Activated T-cell treated with anti-CD3 and anti-CD28 coated beads, Interleukin-2, amount 50 U/mL, for 1 hour (primary cell): ENCODE measurements around the gene PLD3.
"Not testable (repeated sequence)": the region's sequence is repeated elsewhere in the genome, so short reads cannot be mapped to it uniquely, and the experiment has no call there.

Experiments used
- DNase-seq: peaks from one replicate; pipeline ENCODE4 v3.0.0-alpha.2; 2020

The PLD3 gene

GRCh38 chr19:40392123-40392522 is 43.6 kb downstream of the PLD3 start:
- no peak for DNase-seq

DNA sequence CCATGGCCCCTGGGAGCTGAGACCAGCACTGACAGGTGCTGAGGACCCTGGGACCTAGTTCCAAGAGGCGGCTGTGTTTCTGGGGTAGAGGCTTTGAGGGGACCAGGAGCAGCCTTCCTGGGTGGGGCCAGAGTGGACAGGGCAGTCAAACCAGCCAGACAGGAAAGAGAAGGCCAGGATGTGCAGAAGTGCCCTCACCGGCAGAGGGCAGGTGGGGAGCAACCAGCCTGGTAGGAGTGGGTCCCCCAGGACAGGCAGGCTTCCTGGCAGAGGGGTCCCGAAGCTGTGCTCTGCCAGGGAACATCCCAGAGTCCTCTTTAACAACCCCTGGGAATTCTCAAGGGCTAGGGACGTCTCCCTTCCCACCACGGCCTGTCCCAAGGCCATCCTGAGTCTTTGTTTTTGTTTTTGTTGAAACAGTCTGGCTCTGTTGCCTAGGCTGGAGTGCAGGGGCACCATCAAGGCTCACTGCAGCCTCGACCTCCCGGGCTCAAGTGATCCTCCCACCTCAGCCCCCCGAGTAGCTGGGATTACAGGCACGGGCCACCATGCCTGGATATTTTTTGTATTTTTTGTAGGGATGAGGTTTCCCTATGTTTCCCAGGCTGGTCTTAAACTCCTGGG is 44.5 kb downstream of the PLD3 start:
- DNase-seq = no peak

GRCh38 chr19:40393894-40394815 is 45.7 kb downstream of the PLD3 start:
- no peak for DNase-seq

- no peak for DNase-seq
Observed at GRCh38 chr19:40394816-40395210, 46.3 kb downstream of the PLD3 start.

GRCh38 chr19:40395956-40396355 is 47.5 kb downstream of the PLD3 start:
- DNase-seq = no peak

GRCh38 chr19:40396886-40397567 is 48.5 kb downstream of the PLD3 start:
- DNase-seq = no peak

- DNase-seq = no peak
Observed at GRCh38 chr19:40397568-40397906, 49.0 kb downstream of the PLD3 start.

DNA sequence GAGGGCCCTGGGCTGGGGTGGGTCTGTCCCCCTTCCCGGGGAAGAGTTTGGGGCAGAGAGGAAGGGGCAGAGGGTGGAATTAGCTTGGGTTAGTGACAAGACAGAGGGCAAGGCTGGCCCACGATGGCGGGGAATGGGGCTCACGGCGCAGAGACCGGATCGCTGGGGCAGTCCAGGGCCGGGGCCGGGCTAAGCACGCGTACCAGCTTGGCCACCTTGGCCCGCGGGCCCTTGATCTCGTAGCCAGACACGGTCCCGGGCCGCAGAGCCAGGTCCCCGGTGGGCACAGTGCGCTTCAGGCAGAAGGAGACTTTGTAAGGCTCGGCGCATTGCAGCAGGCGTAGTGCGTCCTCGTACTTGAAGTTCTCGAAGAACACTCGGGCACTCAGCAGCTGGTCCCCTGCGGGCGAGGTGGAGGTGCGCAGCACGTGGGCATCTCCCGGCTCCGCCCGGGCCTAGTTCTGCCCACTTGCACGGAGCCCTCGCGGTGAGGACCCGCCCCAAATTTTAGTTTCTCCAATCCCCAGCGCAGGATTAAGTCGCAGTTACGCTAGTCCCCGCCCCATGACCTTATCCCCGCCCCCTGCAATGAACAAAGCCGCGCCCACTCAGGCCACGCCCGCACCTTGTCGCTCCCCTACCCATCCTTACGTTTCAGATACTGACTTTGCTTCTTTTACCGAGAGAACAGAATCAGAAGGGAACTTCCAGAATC is 50.1 kb downstream of the PLD3 start:
- peak; percentile 60 for DNase-seq

- no peak for DNase-seq
Observed at GRCh38 chr19:40400559-40400958, 52.1 kb downstream of the PLD3 start.

DNA sequence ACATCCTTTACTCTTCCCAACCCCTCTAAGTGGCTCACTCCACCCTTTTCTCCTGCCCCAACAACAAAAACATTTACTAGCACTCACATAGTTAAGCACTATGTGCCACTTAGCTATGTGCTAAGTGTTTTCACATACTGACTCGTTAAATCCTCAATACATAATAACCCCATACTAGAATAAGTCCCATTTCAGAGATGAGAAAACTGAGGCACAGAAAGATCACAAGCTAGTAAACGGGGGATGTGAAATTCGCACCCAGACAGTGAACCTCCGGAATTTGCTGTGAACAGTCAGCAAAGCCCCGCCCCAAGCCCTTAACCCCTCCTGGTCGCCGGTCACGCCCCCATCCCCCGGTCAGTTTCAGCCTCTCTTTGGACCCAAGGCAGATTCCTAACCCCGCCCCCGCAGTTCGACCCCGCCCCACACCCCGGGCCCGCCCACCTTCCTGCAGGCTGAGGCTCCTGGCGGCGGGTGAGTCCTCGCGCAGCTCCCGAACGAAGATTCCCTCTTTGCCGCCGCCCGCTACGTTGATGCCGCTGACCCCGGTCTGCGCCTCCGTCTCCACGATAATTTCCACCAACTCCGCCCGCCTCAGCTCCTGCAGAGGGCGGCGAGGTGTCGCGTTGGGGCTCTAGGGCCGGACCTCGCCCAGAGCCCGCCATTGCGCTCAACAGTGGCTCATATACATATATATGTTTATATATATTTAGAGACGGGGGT is 54.9 kb downstream of the PLD3 start:
- peak; percentile 76 for DNase-seq

DNA sequence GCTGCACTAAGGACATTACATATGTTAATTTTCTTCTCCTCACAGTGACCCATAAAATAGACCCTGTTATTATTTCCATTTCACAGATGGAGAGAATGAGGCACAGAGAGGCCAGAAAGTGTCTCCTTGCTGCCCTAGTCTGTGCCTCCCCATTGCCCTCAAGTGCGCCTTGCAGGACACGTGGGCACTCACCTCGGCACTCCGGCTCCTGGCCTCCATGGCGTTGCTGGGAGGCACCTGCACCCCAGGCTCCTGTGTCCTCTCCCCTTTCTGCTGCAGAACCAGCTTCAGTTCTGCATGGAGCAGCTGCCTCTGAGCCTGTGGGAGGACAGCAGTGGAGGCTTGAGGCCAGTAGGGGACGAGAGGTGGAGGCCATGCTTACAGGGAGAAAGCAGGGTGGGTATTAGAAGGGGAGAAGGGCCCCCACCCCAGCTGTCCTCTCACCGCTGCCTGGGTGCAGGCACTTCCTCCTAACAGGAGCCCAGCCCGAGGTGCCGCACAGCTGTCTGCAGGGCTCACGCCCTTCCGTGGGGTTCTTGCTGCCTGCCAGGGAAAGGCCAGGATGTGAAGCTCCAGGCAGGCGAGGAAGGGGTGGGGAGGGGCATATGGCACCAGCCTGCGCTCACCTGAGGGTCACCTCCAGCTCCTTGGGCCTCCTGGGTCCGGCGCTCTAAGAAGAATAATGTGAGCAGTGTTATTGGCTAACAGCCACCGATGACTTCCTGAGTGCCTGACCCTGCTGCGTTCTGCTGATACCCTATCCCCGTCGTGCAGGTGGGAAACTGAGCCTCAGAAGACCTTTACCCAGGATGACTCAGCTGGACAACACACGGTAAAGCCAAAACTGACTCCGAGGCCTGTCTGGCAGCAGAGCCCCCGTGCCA is 59.5 kb downstream of the PLD3 start:
- DNase-seq = no peak

DNA sequence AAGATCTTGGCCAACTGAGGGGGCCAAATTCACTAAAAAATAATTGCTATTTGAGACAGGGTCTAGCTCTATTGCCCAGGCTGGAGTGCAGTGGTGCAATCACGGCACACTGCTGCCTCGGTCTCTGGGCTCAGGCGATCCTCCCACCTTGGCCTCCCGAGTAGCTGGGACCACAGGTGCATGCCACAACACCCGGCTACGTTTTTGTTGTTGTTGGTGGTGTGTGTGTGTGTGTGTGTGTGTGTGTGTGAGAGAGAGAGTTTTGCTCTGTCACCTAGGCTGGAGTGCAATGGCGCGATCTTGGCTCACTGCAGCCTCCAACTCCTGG is 60.1 kb downstream of the PLD3 start:
- not testable (repeated sequence) for DNase-seq

- DNase-seq = no peak
Observed at GRCh38 chr19:40410030-40410389, 61.5 kb downstream of the PLD3 start.

DNA sequence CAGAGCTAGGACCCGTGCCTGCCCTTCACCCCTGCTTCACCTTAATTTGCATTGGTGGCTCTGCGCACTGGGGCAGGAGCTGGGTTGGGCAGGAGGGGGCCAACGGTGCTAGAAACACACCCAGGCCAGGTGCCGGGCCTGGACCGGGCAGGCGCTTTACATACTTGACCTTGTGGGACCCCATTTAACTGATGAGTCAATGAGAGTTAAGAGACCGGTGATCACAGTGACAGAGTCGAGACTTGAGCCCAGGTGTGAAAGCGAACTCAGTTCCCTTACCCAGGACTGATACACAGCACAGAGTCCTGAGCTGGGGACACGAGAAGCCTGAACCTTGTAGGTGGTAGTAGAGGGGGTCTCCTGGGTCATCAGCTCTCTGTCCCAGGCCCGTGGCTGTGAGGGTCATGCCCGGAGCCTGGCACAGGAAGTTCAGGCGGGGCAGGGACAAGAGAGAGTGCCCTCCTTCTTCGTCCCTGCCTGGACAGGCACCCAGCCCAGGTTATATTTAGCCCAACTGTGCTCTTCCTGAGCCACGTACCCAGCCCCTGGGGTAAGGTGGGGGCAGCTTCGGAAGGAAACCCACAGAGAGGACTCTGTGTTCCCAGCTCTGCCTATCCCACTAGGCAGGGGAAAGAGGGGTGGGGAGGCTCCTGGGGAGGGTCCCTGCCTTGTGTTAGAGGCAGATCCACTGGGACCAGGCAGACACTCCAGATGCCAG is 62.8 kb downstream of the PLD3 start:
- no peak for DNase-seq

DNA sequence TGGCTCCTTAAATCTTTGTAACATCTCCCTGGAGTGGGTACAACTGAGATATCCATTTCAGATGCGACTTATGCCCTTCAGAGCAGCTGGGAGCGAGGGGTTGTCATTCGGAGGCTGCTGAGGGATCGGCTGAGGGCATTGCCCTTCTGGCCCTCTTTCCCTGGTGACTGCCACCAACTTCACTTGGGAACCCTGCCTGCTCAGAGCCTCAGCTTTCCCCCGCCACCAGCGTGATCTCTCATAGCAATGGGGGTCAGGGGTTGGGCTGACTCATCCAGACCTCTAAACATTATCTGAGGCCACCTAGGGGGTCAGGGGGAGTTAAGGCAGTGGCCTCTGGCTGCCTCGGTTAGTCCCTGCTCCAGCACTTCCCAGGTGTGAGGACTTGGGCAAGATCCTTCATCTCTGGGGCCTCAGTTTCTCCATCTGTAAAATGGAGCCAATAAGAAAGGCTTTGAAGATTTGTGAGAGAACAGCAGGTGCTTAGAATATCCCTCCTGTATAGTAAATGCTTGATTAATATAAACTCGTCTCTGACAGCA is 63.5 kb downstream of the PLD3 start:
- no peak for DNase-seq

- DNase-seq = no peak
Observed at GRCh38 chr19:40412866-40413265, 64.4 kb downstream of the PLD3 start.

DNA sequence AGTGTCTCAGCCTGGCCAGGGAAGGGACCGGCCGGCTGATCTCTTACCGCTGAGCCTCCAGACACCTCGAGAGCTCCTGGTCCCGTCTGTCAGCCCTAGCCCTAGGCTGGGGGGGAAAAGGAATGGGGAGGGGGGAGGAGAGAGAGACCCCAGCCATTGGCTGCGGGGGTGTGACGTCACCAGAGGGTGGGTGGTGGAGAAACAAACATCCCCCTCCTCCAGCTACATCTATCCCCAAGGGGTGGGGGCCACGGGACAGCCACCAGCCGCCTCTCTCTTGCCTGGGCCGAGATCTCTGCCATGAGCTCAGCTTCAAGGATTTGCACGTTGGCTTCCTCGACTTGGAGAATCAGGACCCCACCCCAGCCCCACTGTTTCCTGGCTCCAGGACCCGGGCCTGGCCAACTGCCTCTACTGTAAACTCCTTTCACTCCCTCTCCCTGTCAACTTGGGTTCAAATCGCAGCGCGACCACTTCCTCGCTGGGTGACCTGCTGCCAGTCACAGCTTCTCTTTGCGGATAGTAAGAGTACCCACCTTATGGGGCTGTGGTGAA is 64.9 kb downstream of the PLD3 start, which contains the start of gene PRX:
PRX (minus strand) TSS at position 88 of the 555 bp plus-strand sequence. CDS start 5,446 bp downstream, outside the sequence.
- no peak for DNase-seq

DNA sequence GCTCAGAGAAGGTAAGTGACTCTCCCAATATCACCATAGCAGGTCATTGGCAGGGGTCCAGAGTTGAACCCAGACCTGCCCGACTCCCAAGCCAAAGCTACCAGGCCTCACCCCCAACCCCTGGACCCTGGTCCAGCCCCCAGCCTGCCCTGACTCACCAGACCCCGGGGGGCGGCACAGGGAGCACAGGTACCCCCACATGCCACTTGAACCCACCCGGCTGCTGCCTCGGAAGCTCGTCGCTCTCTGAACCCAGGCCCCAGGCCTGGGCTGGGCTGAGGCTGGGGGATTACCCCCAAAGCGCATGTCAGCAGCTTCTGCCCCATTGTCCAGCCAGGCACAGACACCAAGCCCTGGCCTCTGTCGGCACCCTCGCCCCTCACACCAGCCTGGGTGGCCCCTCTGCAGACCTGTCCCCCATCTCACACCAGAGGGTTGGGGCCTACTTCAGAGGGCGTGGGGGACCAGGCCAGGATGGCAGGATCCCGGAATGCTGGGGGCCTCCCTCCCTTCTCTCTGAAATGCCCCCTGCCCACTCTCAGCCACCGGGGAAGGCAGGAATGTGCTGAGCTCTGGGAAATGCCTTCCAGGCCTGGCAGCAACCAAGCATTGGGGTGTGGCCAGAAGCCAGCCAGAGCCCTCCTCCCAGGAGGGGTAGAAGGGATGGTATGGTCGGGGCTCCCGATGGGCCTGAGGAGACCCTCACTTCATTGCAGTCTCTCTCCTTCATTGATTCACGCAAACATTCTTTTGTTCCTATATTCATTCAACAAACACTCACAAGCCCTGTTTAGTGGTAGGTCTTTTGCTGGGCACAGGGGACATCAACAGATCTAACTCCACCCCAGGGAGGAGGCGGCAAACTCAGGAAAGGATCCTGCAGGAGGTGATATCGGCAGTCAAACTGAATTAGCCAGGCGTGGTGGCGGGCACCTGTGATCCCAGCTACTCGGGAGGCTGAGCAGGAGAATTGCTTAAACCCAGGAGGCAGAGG is 66.3 kb downstream of the PLD3 start:
- DNase-seq = no peak

DNA sequence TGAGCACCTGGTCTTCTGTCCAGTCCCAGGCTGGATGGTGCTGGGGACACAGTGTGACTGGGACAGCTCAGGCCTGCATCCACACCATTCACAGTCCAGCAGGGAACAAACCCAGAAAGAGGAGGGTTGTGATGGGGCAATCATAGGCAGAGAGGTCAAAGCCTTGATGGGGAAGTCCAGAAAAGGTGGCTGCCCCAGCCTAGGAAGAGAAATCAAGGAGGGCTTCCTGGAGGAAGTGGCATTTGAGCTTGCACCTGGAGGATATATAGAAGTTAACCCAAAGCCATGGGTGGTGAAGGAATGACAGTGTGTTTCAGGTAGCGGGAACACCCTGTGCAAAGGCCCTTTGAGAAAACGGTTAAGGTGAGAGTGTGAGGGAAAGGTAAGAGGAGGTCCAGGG is 67.3 kb downstream of the PLD3 start:
- DNase-seq = no peak
